K562 (cell line): Measurements from ENCODE around the gene WDR86.

Experiments used
- BMI1 ChIP-seq: fragments of 150-350 bp; IDR thresholded peaks from 2 replicates; pipeline ENCODE4 v1.6.1; 2014; ENCODE audit warnings: low read length
- CC2D1A ChIP-seq: fragments of 450-650 bp; IDR thresholded peaks from 2 replicates; pipeline ENCODE4 v1.6.1; 2017; ENCODE audit warnings: mild to moderate bottlenecking
- ETV6 ChIP-seq, 3 experiments: fragments of 150-350 bp in 1 of 3; sonication (generic) in 1 of 3; formaldehyde crosslinking in 1 of 3; IDR thresholded peaks; 2 replicates each; pipeline versions ENCODE4 v1.6.1 to v1.8.0; 2014 to 2022; ENCODE audit warnings: borderline replicate concordance in 2 of 3, low read depth in 2 of 3, antibody characterized with exemption in 1 of 3, low read length in 1 of 3, mild to moderate bottlenecking in 1 of 3, missing genetic modification reagents in 1 of 3
- MAFK ChIP-seq: IDR thresholded peaks from 2 replicates; pipeline ENCODE4 v1.6.1; 2011; ENCODE audit warnings: low read length, improper control_type of control experiment
- MXI1 ChIP-seq: IDR thresholded peaks from 2 replicates; pipeline ENCODE4 v1.6.1; 2011; ENCODE audit warnings: low read depth, mild to moderate bottlenecking, improper control_type of control experiment, low read length
- NCOA1 ChIP-seq: fragments of 450-650 bp; IDR thresholded peaks from 2 replicates; pipeline ENCODE4 v1.6.1; 2016; ENCODE audit warnings: low read depth
- POLR2A ChIP-seq: fragments of 450-650 bp; conservative IDR thresholded peaks from 2 replicates; pipeline ENCODE4 v1.6.1; 2016
- RAD21 ChIP-seq, 2 experiments: fragments of 250-450 bp in 1 of 2; fragments of 450-650 bp in 1 of 2; sonication (Bioruptor Pico) in 1 of 2; formaldehyde crosslinking in 1 of 2; IDR thresholded peaks in 1 of 2; conservative IDR thresholded peaks in 1 of 2; 2 replicates each; pipeline versions ENCODE4 v1.4.0 to v1.8.0; 2020 to 2022; ENCODE audit warnings: mild to moderate bottlenecking in 2 of 2, moderate library complexity in 1 of 2
- TAF1 ChIP-seq: IDR thresholded peaks from 2 replicates; pipeline ENCODE4 v1.6.1; 2011; ENCODE audit warnings: mild to moderate bottlenecking, low read length, moderate library complexity; ENCODE audit not compliant: insufficient read depth, control insufficient read depth, severe bottlenecking; ENCODE audit errors: extremely low read depth
- TARDBP ChIP-seq: fragments of 450-650 bp; IDR thresholded peaks from 2 replicates; pipeline ENCODE4 v1.6.1; 2016
- ZBTB11 ChIP-seq, 3 experiments: fragments of 200-800 bp in 1 of 3; fragments of 250-450 bp in 1 of 3; fragments of 450-650 bp in 1 of 3; sonication (Bioruptor Pico) in 1 of 3; sonication (Bioruptor generic) in 1 of 3; formaldehyde crosslinking in 1 of 3; IDR thresholded peaks; 2 replicates each; pipeline versions ENCODE4 v1.6.1 to v1.8.0; 2016 to 2022; ENCODE audit warnings: mild to moderate bottlenecking in 2 of 3, missing genetic modification characterization in 2 of 3, missing compliant biosample characterization in 1 of 3, moderate library complexity in 1 of 3
- TF ChIP-seq, protein P1 (sequence below): fragments of 450-650 bp; formaldehyde crosslinking; IDR thresholded peaks from 2 replicates; pipeline ENCODE4 v1.4.0; 2022; ENCODE audit warnings: missing genetic modification characterization

GRCh38 chr7:151430391-151431205 lies 20.8 kb upstream of the WDR86 start:
- TF ChIP-seq RAD21 (CRISPR knock-in tag; conservative IDR thresholded peaks at IDR 0.05 in 1 of 2, IDR thresholded peaks at IDR 0.05 in 1 of 2) (no peak), POLR2A (no peak), CC2D1A (no peak), TARDBP (no peak), TAF1 (no peak), MXI1 (no peak), ETV6 (IDR thresholded peaks at IDR 0.05; ENCODE audit: borderline replicate concordance in 1 of 2, low read depth in 2 of 2, low read length in 1 of 2) (no peak), ETV6 (CRISPR knock-in tag; IDR thresholded peaks at IDR 0.05; ENCODE audit: borderline replicate concordance) (no peak), MAFK (no peak), BMI1 (no peak), ZBTB11 (CRISPR knock-in tag; IDR thresholded peaks at IDR 0.05) (no peak), NCOA1 (no peak)
- TF ChIP-seq, protein P1, sequence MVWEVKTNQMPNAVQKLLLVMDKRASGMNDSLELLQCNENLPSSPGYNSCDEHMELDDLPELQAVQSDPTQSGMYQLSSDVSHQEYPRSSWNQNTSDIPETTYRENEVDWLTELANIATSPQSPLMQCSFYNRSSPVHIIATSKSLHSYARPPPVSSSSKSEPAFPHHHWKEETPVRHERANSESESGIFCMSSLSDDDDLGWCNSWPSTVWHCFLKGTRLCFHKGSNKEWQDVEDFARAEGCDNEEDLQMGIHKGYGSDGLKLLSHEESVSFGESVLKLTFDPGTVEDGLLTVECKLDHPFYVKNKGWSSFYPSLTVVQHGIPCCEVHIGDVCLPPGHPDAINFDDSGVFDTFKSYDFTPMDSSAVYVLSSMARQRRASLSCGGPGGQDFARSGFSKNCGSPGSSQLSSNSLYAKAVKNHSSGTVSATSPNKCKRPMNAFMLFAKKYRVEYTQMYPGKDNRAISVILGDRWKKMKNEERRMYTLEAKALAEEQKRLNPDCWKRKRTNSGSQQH (CRISPR knock-in tag), result no peak
